Putamen (tissue), 1 donor: Measurements from ENCODE around the gene ZBTB34.
A peak's percentile ranks its signal among the peaks of the same experiment; 100 is the strongest.

ENCODE experiments used
- DNase-seq: peaks from one replicate; pipeline ENCODE4 v3.0.0-alpha.2; 2016; ENCODE audit warnings: low spot score

The ZBTB34 gene

GRCh38 chr9:126919193-126919592 is 58.8 kb downstream of the ZBTB34 start:
- DNase-seq = peak; percentile 40

- DNase-seq = no peak
Measured at GRCh38 chr9:126925876-126926275, 65.4 kb downstream of the ZBTB34 start.

GRCh38 chr9:126926364-126926763 is 65.9 kb downstream of the ZBTB34 start:
- no peak for DNase-seq

- no peak for DNase-seq
Measured at GRCh38 chr9:126927419-126927818, 67.0 kb downstream of the ZBTB34 start.

- DNase-seq = no peak
Measured at GRCh38 chr9:126932871-126933321, 72.5 kb downstream of the ZBTB34 start.

- no peak for DNase-seq
Measured at GRCh38 chr9:126933334-126933980, 73.0 kb downstream of the ZBTB34 start.

GRCh38 chr9:126934441-126934840 is 74.0 kb downstream of the ZBTB34 start:
- DNase-seq = no peak
